ENCODE measurements around the gene GOLM1. TPM values are rescaled to one million over a fixed set of nuclear protein-coding genes. Genes with fewer than 3 reads are reported as not detected.

Gene GOLM1
- total RNA-seq, 2 experiments from 2014 or later: 0.22 TPM; not detected in 1

- TF ChIP-seq, protein P1, sequence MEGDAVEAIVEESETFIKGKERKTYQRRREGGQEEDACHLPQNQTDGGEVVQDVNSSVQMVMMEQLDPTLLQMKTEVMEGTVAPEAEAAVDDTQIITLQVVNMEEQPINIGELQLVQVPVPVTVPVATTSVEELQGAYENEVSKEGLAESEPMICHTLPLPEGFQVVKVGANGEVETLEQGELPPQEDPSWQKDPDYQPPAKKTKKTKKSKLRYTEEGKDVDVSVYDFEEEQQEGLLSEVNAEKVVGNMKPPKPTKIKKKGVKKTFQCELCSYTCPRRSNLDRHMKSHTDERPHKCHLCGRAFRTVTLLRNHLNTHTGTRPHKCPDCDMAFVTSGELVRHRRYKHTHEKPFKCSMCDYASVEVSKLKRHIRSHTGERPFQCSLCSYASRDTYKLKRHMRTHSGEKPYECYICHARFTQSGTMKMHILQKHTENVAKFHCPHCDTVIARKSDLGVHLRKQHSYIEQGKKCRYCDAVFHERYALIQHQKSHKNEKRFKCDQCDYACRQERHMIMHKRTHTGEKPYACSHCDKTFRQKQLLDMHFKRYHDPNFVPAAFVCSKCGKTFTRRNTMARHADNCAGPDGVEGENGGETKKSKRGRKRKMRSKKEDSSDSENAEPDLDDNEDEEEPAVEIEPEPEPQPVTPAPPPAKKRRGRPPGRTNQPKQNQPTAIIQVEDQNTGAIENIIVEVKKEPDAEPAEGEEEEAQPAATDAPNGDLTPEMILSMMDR (IDR thresholded peaks at IDR 0.05): no peak
- Histone ChIP-seq H3K4me1 (ENCODE audit: insufficient read depth, low read length) (no peaks in the 10 kb centered on the region), H3K9me3 (ENCODE audit: control insufficient read depth in 1 of 2, insufficient read depth in 1 of 2, low read length in 2 of 2) (no peaks in the 10 kb centered on the region), H3K27me3 (ENCODE audit: control insufficient read depth in 1 of 2, insufficient read depth in 2 of 2, low read length in 2 of 2) (no peaks in the 10 kb centered on the region), H3K4me3 (ENCODE audit: low read length) (no peak overlapping the region), H3K27ac (ENCODE audit: low read depth in 1 of 2, low read length in 2 of 2) (no peak overlapping the region), H3K36me3 (ENCODE audit: insufficient read depth, low read length) (no peaks in the 10 kb centered on the region)
- ATAC-seq (ENCODE audit: poor library complexity): no peak
- Mint-ChIP-seq H3K36me3 (ENCODE audit: low read depth) (no peaks in the 10 kb centered on the region), H3K27ac (no peak overlapping the region), H3K4me3 (no peak overlapping the region), H3K4me1 (ENCODE audit: low read depth) (no peaks in the 10 kb centered on the region), H3K9me3 (no peaks in the 10 kb centered on the region), H3K27me3 (no peaks in the 10 kb centered on the region)
- no peak for DNase-seq
- ChIA-PET POLR2A (no interaction called here), CTCF (no interaction called here)
- intact Hi-C loops (cut with DNase I, micrococcal nuclease): no loop called here
These were observed 29.0 kb upstream of the GOLM1 start for GRCh38 chr9:86128235-86128822.

DNA sequence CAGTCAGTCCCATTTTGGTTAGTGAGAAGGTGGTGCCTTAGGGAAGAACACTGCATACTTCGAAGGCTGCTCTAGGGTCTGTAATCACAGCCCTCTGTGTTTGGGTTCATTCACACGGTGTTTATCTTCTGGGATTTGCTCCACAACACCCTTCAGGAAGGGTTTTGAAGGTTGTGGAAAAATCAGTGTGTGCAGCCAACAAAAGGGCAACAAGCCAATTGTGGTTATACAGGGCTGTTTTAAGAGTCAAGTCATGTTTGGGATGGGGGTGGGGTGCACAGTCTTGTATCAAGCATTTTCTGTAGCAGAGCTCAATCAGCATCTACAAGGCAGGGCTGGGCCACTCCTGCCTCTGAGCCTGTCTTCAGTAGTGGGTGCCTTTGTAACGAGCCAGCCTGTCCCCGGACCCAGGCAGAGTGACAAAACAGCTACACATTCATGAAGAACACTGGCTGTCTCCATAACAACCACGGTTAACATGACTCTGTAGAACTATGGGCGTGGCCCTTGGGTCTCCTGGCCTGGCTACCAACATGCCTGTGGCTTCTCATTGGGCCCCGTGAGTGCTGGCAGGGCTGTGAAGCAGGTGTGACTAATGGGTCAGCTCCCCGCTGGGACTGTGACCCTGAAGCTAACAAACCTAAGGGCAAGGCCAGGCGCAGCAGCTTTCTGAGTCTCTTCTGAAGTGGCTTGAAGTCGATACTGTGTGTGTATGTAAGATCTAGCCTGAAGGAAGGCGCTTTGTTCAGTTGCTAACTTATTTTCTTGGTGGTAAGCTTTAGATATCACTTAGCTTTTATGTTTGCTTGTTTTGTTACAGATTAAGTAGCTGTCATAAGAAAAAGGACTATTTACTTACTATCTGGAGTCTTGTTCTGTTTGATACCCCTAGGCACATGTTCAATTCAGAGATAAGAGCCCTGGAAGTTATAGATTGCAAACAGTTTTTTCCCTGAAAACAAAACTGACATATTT is 27.9 kb upstream of the GOLM1 start:
- ChIA-PET CTCF (no interaction called here), POLR2A (no interaction called here)
- Histone ChIP-seq H3K9me3 (ENCODE audit: control insufficient read depth in 1 of 2, insufficient read depth in 1 of 2, low read length in 2 of 2) (no peaks in the 10 kb centered on the region), H3K4me3 (ENCODE audit: low read length) (no peak overlapping the region), H3K4me1 (ENCODE audit: insufficient read depth, low read length) (no peaks in the 10 kb centered on the region), H3K27me3 (ENCODE audit: control insufficient read depth in 1 of 2, insufficient read depth in 2 of 2, low read length in 2 of 2) (no peaks in the 10 kb centered on the region), H3K27ac (ENCODE audit: low read depth in 1 of 2, low read length in 2 of 2) (no peak overlapping the region), H3K36me3 (ENCODE audit: insufficient read depth, low read length) (no peaks in the 10 kb centered on the region)
- TF ChIP-seq, protein P1 (IDR thresholded peaks at IDR 0.05): no peak
- Mint-ChIP-seq H3K36me3 (ENCODE audit: low read depth) (no peaks in the 10 kb centered on the region), H3K4me3 (no peak overlapping the region), H3K27ac (no peak overlapping the region), H3K9me3 (no peaks in the 10 kb centered on the region), H3K4me1 (ENCODE audit: low read depth) (no peaks in the 10 kb centered on the region), H3K27me3 (no peaks in the 10 kb centered on the region)
- no peak for ATAC-seq (ENCODE audit: poor library complexity)
- intact Hi-C loops (cut with DNase I, micrococcal nuclease): no loop called here
- DNase-seq: no peak

- H3K4me3 Mint-ChIP-seq: no peak overlapping the region
- Histone ChIP-seq H3K4me1 (ENCODE audit: insufficient read depth, low read length) (no peaks in the 10 kb centered on the region), H3K27me3 (ENCODE audit: control insufficient read depth in 1 of 2, insufficient read depth in 2 of 2, low read length in 2 of 2) (no peaks in the 10 kb centered on the region), H3K27ac (ENCODE audit: low read depth in 1 of 2, low read length in 2 of 2) (no peak overlapping the region), H3K36me3 (ENCODE audit: insufficient read depth, low read length) (no peaks in the 10 kb centered on the region), H3K4me3 (ENCODE audit: low read length) (no peak overlapping the region), H3K9me3 (ENCODE audit: control insufficient read depth in 1 of 2, insufficient read depth in 1 of 2, low read length in 2 of 2) (no peaks in the 10 kb centered on the region)
- H3K27me3 Mint-ChIP-seq: peaks cover 4% of the 10 kb centered on the region
- H3K4me1 Mint-ChIP-seq (ENCODE audit: low read depth): no peaks in the 10 kb centered on the region
- no peaks in the 10 kb centered on the region for H3K36me3 Mint-ChIP-seq (ENCODE audit: low read depth)
- H3K27ac Mint-ChIP-seq: no peak overlapping the region
- POLR2A ChIA-PET: no interaction called here
- no peak for ATAC-seq (ENCODE audit: poor library complexity)
- TF ChIP-seq, protein P1 (IDR thresholded peaks at IDR 0.05): no peak
- intact Hi-C loops (cut with DNase I, micrococcal nuclease): no loop called here
- H3K9me3 Mint-ChIP-seq: no peaks in the 10 kb centered on the region
- no peak for DNase-seq
- CTCF ChIA-PET: no interaction called here
These were observed 23.0 kb upstream of the GOLM1 start for GRCh38 chr9:86122311-86122710.
